GM12891 (cell line): ENCODE data around the gene AFAP1.

Source experiments
- DNase-seq: peaks from one replicate; pipeline ENCODE4 v3.0.0; 2011; ENCODE audit warnings: low spot score; ENCODE audit not compliant: insufficient read length
- FAIRE-seq: peaks from 2 replicates; lab custom pipeline; 2011; peaks lifted over from hg19 to GRCh38; lab: Jason Lieb, UNC
- PAX5 ChIP-seq: IDR thresholded peaks from 2 replicates; pipeline ENCODE4 v1.6.1; 2011; ENCODE audit warnings: low read length, moderate library complexity, mild to moderate bottlenecking; ENCODE audit not compliant: insufficient read depth, severe bottlenecking
- POLR2A ChIP-seq: IDR thresholded peaks from 2 replicates; pipeline ENCODE4 v1.6.1; 2011; ENCODE audit warnings: low read depth, low read length, control low read depth
- POLR2AphosphoS5 ChIP-seq: IDR thresholded peaks from 2 replicates; pipeline ENCODE4 v1.6.1; 2011; ENCODE audit warnings: low read depth, low read length, control low read depth
- POU2F2 ChIP-seq: IDR thresholded peaks from 2 replicates; pipeline ENCODE4 v1.6.1; 2011; ENCODE audit warnings: low read depth, mild to moderate bottlenecking, control low read depth, low read length, moderate library complexity
- SPI1 ChIP-seq: IDR thresholded peaks from 2 replicates; pipeline ENCODE4 v1.6.1; 2011; ENCODE audit warnings: low read depth, low read length, control low read depth
- TAF1 ChIP-seq: IDR thresholded peaks from 2 replicates; pipeline ENCODE4 v1.6.1; 2011; ENCODE audit warnings: low read depth, low read length, control low read depth

AFAP1 gene

GRCh38 chr4:7792616-7793015, 147.0 kb downstream of the AFAP1 start:
- no peak for TF ChIP-seq POLR2A
- no peak for TF ChIP-seq POLR2AphosphoS5
- TF ChIP-seq PAX5: no peak
- no peak for TF ChIP-seq POU2F2
- no peak for TF ChIP-seq SPI1
- no peak for TF ChIP-seq TAF1
- peak; percentile 72 for FAIRE-seq
- no peak for DNase-seq

GRCh38 chr4:7790999-7791398, 148.7 kb downstream of the AFAP1 start:
- TF ChIP-seq SPI1: no peak
- FAIRE-seq: no peak
- DNase-seq: no peak

GRCh38 chr4:7790023-7790422, 149.6 kb downstream of the AFAP1 start:
- no peak for DNase-seq
- no peak for FAIRE-seq
- TF ChIP-seq POU2F2: no peak
- no peak for TF ChIP-seq TAF1
- no peak for TF ChIP-seq SPI1

GRCh38 chr4:7788694-7789425, 150.8 kb downstream of the AFAP1 start:
- FAIRE-seq (no peak), DNase-seq (no peak)
- TF ChIP-seq SPI1 (no peak), TAF1 (no peak), POU2F2 (no peak), POLR2AphosphoS5 (no peak), POLR2A (no peak), PAX5 (no peak)

- DNase-seq (no peak), FAIRE-seq (no peak)
- TF ChIP-seq TAF1: no peak
- TF ChIP-seq SPI1: no peak
- no peak for TF ChIP-seq POLR2A
- TF ChIP-seq POLR2AphosphoS5: no peak
- TF ChIP-seq PAX5: no peak
- no peak for TF ChIP-seq POU2F2
Measured at GRCh38 chr4:7788193-7788592, 151.5 kb downstream of the AFAP1 start.

GRCh38 chr4:7787681-7788141, 151.9 kb downstream of the AFAP1 start:
- FAIRE-seq (no peak), DNase-seq (no peak)
- TF ChIP-seq TAF1: no peak
- TF ChIP-seq POLR2AphosphoS5: no peak
- no peak for TF ChIP-seq PAX5
- TF ChIP-seq SPI1: no peak
- no peak for TF ChIP-seq POU2F2
- no peak for TF ChIP-seq POLR2A

GRCh38 chr4:7787067-7787466, 152.6 kb downstream of the AFAP1 start:
- DNase-seq (no peak), FAIRE-seq (no peak)
- TF ChIP-seq POLR2A: no peak
- no peak for TF ChIP-seq POLR2AphosphoS5
- no peak for TF ChIP-seq PAX5
- TF ChIP-seq POU2F2: no peak
- TF ChIP-seq SPI1: no peak
- no peak for TF ChIP-seq TAF1

GRCh38 chr4:7786517-7786916, 153.1 kb downstream of the AFAP1 start:
- no peak for TF ChIP-seq POU2F2
- no peak for TF ChIP-seq POLR2A
- TF ChIP-seq SPI1: no peak
- no peak for TF ChIP-seq POLR2AphosphoS5
- TF ChIP-seq TAF1: no peak
- TF ChIP-seq PAX5: no peak
- FAIRE-seq: no peak
- DNase-seq: no peak

GRCh38 chr4:7786040-7786439, 153.6 kb downstream of the AFAP1 start:
- DNase-seq (no peak), FAIRE-seq (no peak)
- TF ChIP-seq PAX5 (no peak), TAF1 (no peak), POLR2AphosphoS5 (no peak), POLR2A (no peak), SPI1 (no peak), POU2F2 (no peak)

- no peak for TF ChIP-seq POU2F2
- no peak for TF ChIP-seq POLR2AphosphoS5
- TF ChIP-seq TAF1: no peak
- no peak for TF ChIP-seq POLR2A
- TF ChIP-seq SPI1: no peak
- no peak for TF ChIP-seq PAX5
- no peak for DNase-seq
- FAIRE-seq: no peak
Measured at GRCh38 chr4:7785017-7785416, 154.6 kb downstream of the AFAP1 start.
